ENCODE results near the gene SH2B3. TPM values are rescaled to one million over a fixed set of nuclear protein-coding genes. Genes with fewer than 3 reads are reported as not detected.

The SH2B3 gene
- polyA plus RNA-seq, 1 donor from 2014 or later, result 3.0 TPM

DNA sequence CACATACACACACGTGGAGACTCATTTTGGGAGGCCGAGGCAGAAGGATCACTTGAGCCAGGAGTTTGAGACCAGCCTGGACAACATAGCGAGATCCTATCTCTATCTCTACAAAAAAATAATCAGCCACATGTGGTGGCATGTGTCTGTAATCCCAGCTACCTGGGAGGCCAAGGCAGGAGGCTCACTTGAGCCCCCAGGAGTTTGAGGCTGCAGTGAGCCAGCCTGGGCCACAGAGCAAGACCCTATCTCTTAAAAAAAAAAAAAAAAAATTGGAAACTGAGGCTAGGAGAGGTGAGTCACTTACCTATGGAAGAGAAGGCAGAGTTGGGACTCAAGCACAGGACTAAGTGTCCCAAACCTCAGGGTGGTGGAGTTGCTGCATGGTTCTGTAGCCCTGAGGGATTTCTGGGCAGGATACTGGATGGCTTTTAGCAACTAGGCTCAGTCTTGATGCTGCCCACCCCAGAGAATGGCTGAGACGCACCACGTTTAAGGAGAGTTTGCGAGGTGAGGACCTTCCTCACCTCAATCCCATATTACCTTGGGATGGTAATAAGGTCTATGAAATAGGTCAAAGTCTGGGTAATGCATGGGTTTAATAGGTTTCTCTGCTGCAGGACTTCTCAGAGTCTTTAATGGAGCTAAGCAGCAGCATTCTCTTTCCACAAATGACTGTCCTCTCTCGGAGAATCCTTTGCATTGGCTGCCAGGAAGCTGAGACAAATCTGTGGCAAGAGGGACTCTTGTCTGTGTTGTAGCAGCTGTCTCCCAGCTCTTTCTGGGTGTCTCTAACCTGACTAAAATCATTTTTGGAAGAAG is 35.6 kb downstream of the SH2B3 start:
- Histone ChIP-seq H3K79me2 (replicated peaks; ENCODE audit: insufficient read depth, low read length) (no peaks in the 10 kb centered on the region), H3K9ac (ENCODE audit: low read length) (no peak overlapping the region), H2AFZ (ENCODE audit: low read depth, low read length) (no peak overlapping the region), H3K27ac (ENCODE audit: low read length) (no peak overlapping the region), H3K4me3 (ENCODE audit: low read length) (no peak overlapping the region), H3K9me3 (ENCODE audit: low read length) (no peaks in the 10 kb centered on the region), H3K36me3 (ENCODE audit: insufficient read depth, low read length) (no peaks in the 10 kb centered on the region), H3K27me3 (ENCODE audit: insufficient read depth, low read depth, low read length) (no peaks in the 10 kb centered on the region), H3K9me2 (ENCODE audit: insufficient read depth, low read length) (no peaks in the 10 kb centered on the region), H4K20me1 (ENCODE audit: insufficient read depth) (no peaks in the 10 kb centered on the region), H3K4me2 (ENCODE audit: low read length) (no peak overlapping the region), H3F3A (ENCODE audit: insufficient read depth, low read length, poor library complexity, severe bottlenecking) (no peaks in the 10 kb centered on the region)
- TF ChIP-seq POLR2AphosphoS5 (IDR thresholded peaks at IDR 0.05), result no peak
- TF ChIP-seq EZH2 (IDR thresholded peaks at IDR 0.05; ENCODE audit: borderline replicate concordance, insufficient read depth, low read length, poor library complexity, severe bottlenecking), result no peak
- TF ChIP-seq TAF1 (IDR thresholded peaks at IDR 0.05; ENCODE audit: low read depth), result no peak

DNA sequence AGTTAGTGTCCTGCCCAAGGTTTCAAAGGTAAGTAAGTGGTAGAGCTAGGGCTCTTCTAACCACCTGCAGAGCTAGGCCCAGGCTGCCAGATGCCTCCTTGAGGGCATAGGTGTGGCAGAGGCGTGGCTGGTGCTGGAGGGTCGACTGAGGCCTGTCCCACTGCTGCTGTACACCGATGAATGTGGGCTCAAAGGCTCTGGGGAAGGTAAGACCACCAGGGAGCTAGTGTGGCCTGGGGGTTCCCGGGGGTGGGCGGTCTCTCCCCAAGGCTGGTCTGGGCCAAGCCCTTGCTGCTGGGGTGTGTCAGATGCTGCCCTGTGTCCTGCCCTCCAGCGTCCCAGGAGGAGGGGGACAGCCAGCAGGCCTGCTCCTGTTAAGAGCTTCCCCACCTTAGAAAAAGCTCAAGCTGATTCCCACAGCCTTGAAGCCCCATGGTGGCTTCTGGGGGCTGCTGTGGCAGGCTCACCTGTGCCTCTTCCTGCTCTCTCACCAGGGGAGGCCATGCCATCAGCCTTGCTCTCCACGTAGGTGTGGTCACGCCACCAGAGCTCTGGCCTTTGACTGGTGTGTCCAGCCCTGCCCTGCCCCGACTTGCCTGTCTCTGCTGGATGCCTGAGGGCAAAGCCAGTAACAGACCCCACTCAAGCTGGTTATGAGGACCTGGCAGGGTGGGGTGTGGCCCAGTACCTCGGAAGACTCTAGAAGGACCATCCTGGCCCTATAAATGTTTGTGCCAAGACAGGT is 36.8 kb downstream of the SH2B3 start:
- Histone ChIP-seq H3K4me2 (ENCODE audit: low read length) (no peak overlapping the region), H3K27ac (ENCODE audit: low read length) (no peak overlapping the region), H3K9ac (ENCODE audit: low read length) (no peak overlapping the region), H3K4me3 (ENCODE audit: low read length) (no peak overlapping the region), H2AFZ (ENCODE audit: low read depth, low read length) (no peak overlapping the region), H3F3A (ENCODE audit: insufficient read depth, low read length, poor library complexity, severe bottlenecking) (no peaks in the 10 kb centered on the region), H3K36me3 (ENCODE audit: insufficient read depth, low read length) (no peaks in the 10 kb centered on the region), H3K9me2 (ENCODE audit: insufficient read depth, low read length) (no peaks in the 10 kb centered on the region), H3K9me3 (ENCODE audit: low read length) (no peaks in the 10 kb centered on the region), H3K27me3 (ENCODE audit: insufficient read depth, low read depth, low read length) (no peaks in the 10 kb centered on the region), H4K20me1 (ENCODE audit: insufficient read depth) (no peaks in the 10 kb centered on the region), H3K79me2 (replicated peaks; ENCODE audit: insufficient read depth, low read length) (no peaks in the 10 kb centered on the region)
- TF ChIP-seq CTCF (IDR thresholded peaks at IDR 0.05; ENCODE audit: poor library complexity, severe bottlenecking) (no peak), RAD21 (conservative IDR thresholded peaks at IDR 0.05) (no peak), EP300 (conservative IDR thresholded peaks at IDR 0.05; ENCODE audit: poor library complexity, severe bottlenecking) (no peak), EZH2 (IDR thresholded peaks at IDR 0.05; ENCODE audit: borderline replicate concordance, insufficient read depth, low read length, poor library complexity, severe bottlenecking) (no peak), MXI1 (conservative IDR thresholded peaks at IDR 0.05; ENCODE audit: poor library complexity, severe bottlenecking) (no peak), POLR2AphosphoS5 (IDR thresholded peaks at IDR 0.05) (no peak), TAF1 (IDR thresholded peaks at IDR 0.05; ENCODE audit: low read depth) (no peak), SMC3 (conservative IDR thresholded peaks at IDR 0.05; ENCODE audit: poor library complexity) (no peak)
- TF ChIP-seq, protein P1, sequence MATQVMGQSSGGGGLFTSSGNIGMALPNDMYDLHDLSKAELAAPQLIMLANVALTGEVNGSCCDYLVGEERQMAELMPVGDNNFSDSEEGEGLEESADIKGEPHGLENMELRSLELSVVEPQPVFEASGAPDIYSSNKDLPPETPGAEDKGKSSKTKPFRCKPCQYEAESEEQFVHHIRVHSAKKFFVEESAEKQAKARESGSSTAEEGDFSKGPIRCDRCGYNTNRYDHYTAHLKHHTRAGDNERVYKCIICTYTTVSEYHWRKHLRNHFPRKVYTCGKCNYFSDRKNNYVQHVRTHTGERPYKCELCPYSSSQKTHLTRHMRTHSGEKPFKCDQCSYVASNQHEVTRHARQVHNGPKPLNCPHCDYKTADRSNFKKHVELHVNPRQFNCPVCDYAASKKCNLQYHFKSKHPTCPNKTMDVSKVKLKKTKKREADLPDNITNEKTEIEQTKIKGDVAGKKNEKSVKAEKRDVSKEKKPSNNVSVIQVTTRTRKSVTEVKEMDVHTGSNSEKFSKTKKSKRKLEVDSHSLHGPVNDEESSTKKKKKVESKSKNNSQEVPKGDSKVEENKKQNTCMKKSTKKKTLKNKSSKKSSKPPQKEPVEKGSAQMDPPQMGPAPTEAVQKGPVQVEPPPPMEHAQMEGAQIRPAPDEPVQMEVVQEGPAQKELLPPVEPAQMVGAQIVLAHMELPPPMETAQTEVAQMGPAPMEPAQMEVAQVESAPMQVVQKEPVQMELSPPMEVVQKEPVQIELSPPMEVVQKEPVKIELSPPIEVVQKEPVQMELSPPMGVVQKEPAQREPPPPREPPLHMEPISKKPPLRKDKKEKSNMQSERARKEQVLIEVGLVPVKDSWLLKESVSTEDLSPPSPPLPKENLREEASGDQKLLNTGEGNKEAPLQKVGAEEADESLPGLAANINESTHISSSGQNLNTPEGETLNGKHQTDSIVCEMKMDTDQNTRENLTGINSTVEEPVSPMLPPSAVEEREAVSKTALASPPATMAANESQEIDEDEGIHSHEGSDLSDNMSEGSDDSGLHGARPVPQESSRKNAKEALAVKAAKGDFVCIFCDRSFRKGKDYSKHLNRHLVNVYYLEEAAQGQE (IDR thresholded peaks at IDR 0.05; ENCODE audit: borderline replicate concordance), result no peak

Measured in neural cell (in vitro differentiated cells).